ENCODE results near the gene ZNF716. TPM values are rescaled to one million over a fixed set of nuclear protein-coding genes. Genes with fewer than 3 reads are reported as not detected.
A peak's percentile ranks its signal among the peaks of the same experiment; 100 is the strongest.

Gene ZNF716
- total and polyA plus RNA-seq, 7 experiments from 2014 or later = not detected

- Mint-ChIP-seq H3K36me3 (peaks cover 0 to 3% (median 0%) of the 10 kb centered on the region in 5 donors), H3K4me3 (no peak overlapping the region), H3K27me3 (no peaks in the 10 kb centered on the region), H3K27ac (no peak overlapping the region), H3K4me1 (no peaks in the 10 kb centered on the region), H3K9me3 (peaks cover 6 to 43% (median 17%) of the 10 kb centered on the region in 11 donors)
- ATAC-seq (peak; percentile 5), DNase-seq (no peak)
- H3K27ac ChIP-seq (ENCODE audit: low read depth, low read length) = no peak overlapping the region
- intact Hi-C loops (cut with micrococcal nuclease) = no loop called here
- no peaks in the 10 kb centered on the region for H3K4me1 ChIP-seq (ENCODE audit: control insufficient read depth in 2 of 2, insufficient read depth in 2 of 2, low read length in 2 of 2)
- ChIA-PET CTCF (no interaction called here), POLR2A (no interaction called here)
- no peak overlapping the region for H3K4me3 ChIP-seq (ENCODE audit: low read length)
- no peaks in the 10 kb centered on the region for H3K36me3 ChIP-seq (ENCODE audit: control insufficient read depth in 2 of 3, insufficient read depth in 3 of 3, low read length in 3 of 3)
- H3K27me3 ChIP-seq (ENCODE audit: control insufficient read depth in 2 of 2, insufficient read depth in 2 of 2, low read length in 2 of 2) = no peaks in the 10 kb centered on the region
- H3K9me3 ChIP-seq (ENCODE audit: control insufficient read depth in 2 of 3, low read length in 3 of 3) = peaks cover 0 to 18% (median 0%) of the 10 kb centered on the region in 3 experiments
Observed at GRCh38 chr7:57425969-57426628, 23.9 kb upstream of the ZNF716 start.

- ChIA-PET POLR2A (no interaction called here), CTCF (no interaction called here)
- Mint-ChIP-seq H3K4me1 (no peaks in the 10 kb centered on the region), H3K9me3 (peaks cover 6 to 40% (median 15%) of the 10 kb centered on the region in 11 donors), H3K27me3 (no peaks in the 10 kb centered on the region), H3K27ac (no peak overlapping the region), H3K4me3 (no peak overlapping the region), H3K36me3 (no peaks in the 10 kb centered on the region)
- peaks cover 0 to 18% (median 0%) of the 10 kb centered on the region in 3 experiments for H3K9me3 ChIP-seq (ENCODE audit: control insufficient read depth in 2 of 3, low read length in 3 of 3)
- no peaks in the 10 kb centered on the region for H3K36me3 ChIP-seq (ENCODE audit: control insufficient read depth in 2 of 3, insufficient read depth in 3 of 3, low read length in 3 of 3)
- ATAC-seq (no peak), DNase-seq (no peak)
- H3K27me3 ChIP-seq (ENCODE audit: control insufficient read depth in 2 of 2, insufficient read depth in 2 of 2, low read length in 2 of 2) = no peaks in the 10 kb centered on the region
- H3K4me3 ChIP-seq (ENCODE audit: low read length) = no peak overlapping the region
- intact Hi-C loops (cut with micrococcal nuclease) = no loop called here
- no peak overlapping the region for H3K27ac ChIP-seq (ENCODE audit: low read depth, low read length)
- H3K4me1 ChIP-seq (ENCODE audit: control insufficient read depth in 2 of 2, insufficient read depth in 2 of 2, low read length in 2 of 2) = no peaks in the 10 kb centered on the region
Observed at GRCh38 chr7:57426629-57427003, 23.4 kb upstream of the ZNF716 start.

- no peaks in the 10 kb centered on the region for H3K36me3 ChIP-seq (ENCODE audit: control insufficient read depth in 2 of 3, insufficient read depth in 3 of 3, low read length in 3 of 3)
- ATAC-seq (no peak), DNase-seq (no peak)
- no peak overlapping the region for H3K4me3 ChIP-seq (ENCODE audit: low read length)
- Mint-ChIP-seq H3K36me3 (no peaks in the 10 kb centered on the region), H3K27me3 (no peaks in the 10 kb centered on the region), H3K27ac (no peak overlapping the region), H3K4me1 (no peaks in the 10 kb centered on the region), H3K9me3 (peaks cover 6 to 43% (median 18%) of the 10 kb centered on the region in 11 donors), H3K4me3 (no peak overlapping the region)
- ChIA-PET POLR2A (no interaction called here), CTCF (no interaction called here)
- peaks cover 0 to 18% (median 0%) of the 10 kb centered on the region in 3 experiments for H3K9me3 ChIP-seq (ENCODE audit: control insufficient read depth in 2 of 3, low read length in 3 of 3)
- intact Hi-C loops (cut with micrococcal nuclease) = no loop called here
- no peak overlapping the region for H3K27ac ChIP-seq (ENCODE audit: low read depth, low read length)
- H3K27me3 ChIP-seq (ENCODE audit: control insufficient read depth in 2 of 2, insufficient read depth in 2 of 2, low read length in 2 of 2) = no peaks in the 10 kb centered on the region
- H3K4me1 ChIP-seq (ENCODE audit: control insufficient read depth in 2 of 2, insufficient read depth in 2 of 2, low read length in 2 of 2) = no peaks in the 10 kb centered on the region
Observed at GRCh38 chr7:57427146-57427545, 22.8 kb upstream of the ZNF716 start.

- Mint-ChIP-seq H3K4me1 (no peaks in the 10 kb centered on the region), H3K9me3 (peaks cover 6 to 43% (median 16%) of the 10 kb centered on the region in 11 donors), H3K27ac (no peak overlapping the region), H3K36me3 (no peaks in the 10 kb centered on the region), H3K27me3 (no peaks in the 10 kb centered on the region), H3K4me3 (no peak overlapping the region)
- no peak overlapping the region for H3K4me3 ChIP-seq (ENCODE audit: low read length)
- ATAC-seq (no peak), DNase-seq (no peak)
- no peaks in the 10 kb centered on the region for H3K4me1 ChIP-seq (ENCODE audit: control insufficient read depth in 2 of 2, insufficient read depth in 2 of 2, low read length in 2 of 2)
- POLR2A ChIA-PET = no interaction called here
- CTCF ChIA-PET = no interaction called here
- peaks cover 0 to 18% (median 0%) of the 10 kb centered on the region in 3 experiments for H3K9me3 ChIP-seq (ENCODE audit: control insufficient read depth in 2 of 3, low read length in 3 of 3)
- H3K27ac ChIP-seq (ENCODE audit: low read depth, low read length) = no peak overlapping the region
- H3K27me3 ChIP-seq (ENCODE audit: control insufficient read depth in 2 of 2, insufficient read depth in 2 of 2, low read length in 2 of 2) = no peaks in the 10 kb centered on the region
- intact Hi-C loops (cut with micrococcal nuclease) = no loop called here
- H3K36me3 ChIP-seq (ENCODE audit: control insufficient read depth in 2 of 3, insufficient read depth in 3 of 3, low read length in 3 of 3) = no peaks in the 10 kb centered on the region
Observed at GRCh38 chr7:57427594-57427993, 22.4 kb upstream of the ZNF716 start.

GRCh38 chr7:57432583-57432982, 17.4 kb upstream of the ZNF716 start:
- POLR2A ChIA-PET = no interaction called here
- no peaks in the 10 kb centered on the region for H3K27me3 Mint-ChIP-seq

GRCh38 chr7:57437581-57437980, 12.4 kb upstream of the ZNF716 start:
- Histone ChIP-seq H3K4me3 (ENCODE audit: low read length) (no peak overlapping the region), H3K27ac (ENCODE audit: low read depth, low read length) (no peak overlapping the region), H3K9me3 (ENCODE audit: control insufficient read depth in 2 of 3, low read length in 3 of 3) (peaks cover 0 to 25% (median 0%) of the 10 kb centered on the region in 3 experiments), H3K4me1 (ENCODE audit: control insufficient read depth in 2 of 2, insufficient read depth in 2 of 2, low read length in 2 of 2) (no peaks in the 10 kb centered on the region), H3K36me3 (ENCODE audit: control insufficient read depth in 2 of 3, insufficient read depth in 3 of 3, low read length in 3 of 3) (no peaks in the 10 kb centered on the region), H3K27me3 (ENCODE audit: control insufficient read depth in 2 of 2, insufficient read depth in 2 of 2, low read length in 2 of 2) (no peaks in the 10 kb centered on the region)
- no peak for ATAC-seq
- peaks cover 0 to 5% (median 0%) of the 10 kb centered on the region in 5 donors for H3K36me3 Mint-ChIP-seq
- H3K9me3 Mint-ChIP-seq = peaks cover 4 to 45% (median 14%) of the 10 kb centered on the region in 11 donors
- H3K27ac Mint-ChIP-seq = no peak overlapping the region
- intact Hi-C loops (cut with micrococcal nuclease) = no loop called here
- DNase-seq = no peak
- H3K4me1 Mint-ChIP-seq = no peaks in the 10 kb centered on the region
- POLR2A ChIA-PET = no interaction called here
- no peak overlapping the region for H3K4me3 Mint-ChIP-seq
- no peaks in the 10 kb centered on the region for H3K27me3 Mint-ChIP-seq
- CTCF ChIA-PET = no interaction called here

More at GRCh38 chr7:57432583-57432982, 17.4 kb upstream of the ZNF716 start:
- Mint-ChIP-seq H3K4me1 (no peaks in the 10 kb centered on the region), H3K4me3 (no peak overlapping the region), H3K9me3 (peaks cover 4 to 56% (median 21%) of the 10 kb centered on the region in 11 donors), H3K36me3 (no peaks in the 10 kb centered on the region), H3K27ac (no peak overlapping the region)
- CTCF ChIA-PET = no interaction called here
- ATAC-seq (no peak), DNase-seq (no peak)
- H3K4me3 ChIP-seq (ENCODE audit: low read length) = no peak overlapping the region
- H3K36me3 ChIP-seq (ENCODE audit: control insufficient read depth in 2 of 3, insufficient read depth in 3 of 3, low read length in 3 of 3) = no peaks in the 10 kb centered on the region
- no peaks in the 10 kb centered on the region for H3K27me3 ChIP-seq (ENCODE audit: control insufficient read depth in 2 of 2, insufficient read depth in 2 of 2, low read length in 2 of 2)
- H3K4me1 ChIP-seq (ENCODE audit: control insufficient read depth in 2 of 2, insufficient read depth in 2 of 2, low read length in 2 of 2) = no peaks in the 10 kb centered on the region
- no peak overlapping the region for H3K27ac ChIP-seq (ENCODE audit: low read depth, low read length)
- peaks cover 0 to 7% (median 0%) of the 10 kb centered on the region in 3 experiments for H3K9me3 ChIP-seq (ENCODE audit: control insufficient read depth in 2 of 3, low read length in 3 of 3)
- intact Hi-C loops (cut with micrococcal nuclease) = no loop called here

- Mint-ChIP-seq H3K36me3 (peaks cover 0 to 5% (median 0%) of the 10 kb centered on the region in 5 donors), H3K27ac (no peak overlapping the region), H3K4me3 (no peak overlapping the region), H3K9me3 (peaks cover 2 to 45% (median 16%) of the 10 kb centered on the region in 11 donors), H3K27me3 (no peaks in the 10 kb centered on the region), H3K4me1 (no peaks in the 10 kb centered on the region)
- intact Hi-C loops (cut with micrococcal nuclease) = no loop called here
- H3K4me3 ChIP-seq (ENCODE audit: low read length) = no peak overlapping the region
- ChIA-PET CTCF (no interaction called here), POLR2A (no interaction called here)
- H3K4me1 ChIP-seq (ENCODE audit: control insufficient read depth in 2 of 2, insufficient read depth in 2 of 2, low read length in 2 of 2) = no peaks in the 10 kb centered on the region
- H3K9me3 ChIP-seq (ENCODE audit: control insufficient read depth in 2 of 3, low read length in 3 of 3) = peaks cover 0 to 31% (median 0%) of the 10 kb centered on the region in 3 experiments
- ATAC-seq (no peak), DNase-seq (no peak)
- H3K27me3 ChIP-seq (ENCODE audit: control insufficient read depth in 2 of 2, insufficient read depth in 2 of 2, low read length in 2 of 2) = no peaks in the 10 kb centered on the region
- H3K36me3 ChIP-seq (ENCODE audit: control insufficient read depth in 2 of 3, insufficient read depth in 3 of 3, low read length in 3 of 3) = no peaks in the 10 kb centered on the region
- no peak overlapping the region for H3K27ac ChIP-seq (ENCODE audit: low read depth, low read length)
Observed at GRCh38 chr7:57438244-57438643, 11.7 kb upstream of the ZNF716 start.
